ENCODE measurements around the gene DOHH.
"Not testable (repeated sequence)": the region's sequence is repeated elsewhere in the genome, so short reads cannot be mapped to it uniquely, and the experiment has no call there.

DOHH gene

GRCh38 chr19:3519126-3519525 lies 18.7 kb upstream of the DOHH start:
- no peak for DNase-seq (ENCODE audit: low spot score)

DNA sequence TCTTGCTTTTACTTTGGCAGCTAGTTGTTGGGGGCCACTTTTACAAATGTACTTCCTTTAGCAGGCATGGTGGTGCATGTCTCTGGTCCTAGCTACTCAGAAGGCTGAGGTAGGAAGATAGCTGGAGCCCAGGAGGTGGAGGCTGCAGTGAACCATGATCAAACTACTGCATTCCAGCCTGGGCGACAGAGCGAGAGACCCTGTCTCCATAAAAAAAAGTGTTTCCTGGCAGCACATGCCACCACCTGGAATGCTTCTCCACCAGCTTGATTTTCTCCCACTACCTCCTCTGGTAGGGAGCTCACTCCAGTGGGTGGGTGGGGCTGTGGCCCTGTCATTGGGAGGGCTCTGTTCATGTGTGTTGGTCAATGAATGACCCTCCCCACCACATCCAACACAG lies 18.2 kb upstream of the DOHH start:
- DNase-seq (ENCODE audit: low spot score): no peak

DNA sequence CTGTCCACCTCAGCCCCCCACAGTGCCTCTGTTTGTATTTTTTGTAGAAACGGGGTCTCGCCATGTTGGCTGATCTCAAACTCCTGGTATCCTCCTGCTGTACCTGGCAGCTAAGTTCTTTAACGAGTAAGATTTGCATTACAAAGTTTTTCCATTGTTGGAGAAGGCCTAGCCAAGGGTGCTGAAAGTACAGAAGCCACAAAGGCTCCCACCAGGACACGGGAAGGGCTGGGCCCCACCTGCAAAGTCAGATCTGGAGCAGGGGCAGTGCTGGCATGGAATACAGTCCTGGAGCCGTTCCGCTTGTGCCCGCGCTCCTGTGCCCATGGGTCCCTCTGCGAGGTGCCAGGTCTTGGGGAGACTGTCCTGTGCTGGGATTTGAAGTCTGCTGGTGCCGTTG lies 17.8 kb upstream of the DOHH start:
- DNase-seq (ENCODE audit: low spot score): no peak

- no peak for DNase-seq (ENCODE audit: low spot score)
Observed at GRCh38 chr19:3517638-3518037, 17.2 kb upstream of the DOHH start.

DNA sequence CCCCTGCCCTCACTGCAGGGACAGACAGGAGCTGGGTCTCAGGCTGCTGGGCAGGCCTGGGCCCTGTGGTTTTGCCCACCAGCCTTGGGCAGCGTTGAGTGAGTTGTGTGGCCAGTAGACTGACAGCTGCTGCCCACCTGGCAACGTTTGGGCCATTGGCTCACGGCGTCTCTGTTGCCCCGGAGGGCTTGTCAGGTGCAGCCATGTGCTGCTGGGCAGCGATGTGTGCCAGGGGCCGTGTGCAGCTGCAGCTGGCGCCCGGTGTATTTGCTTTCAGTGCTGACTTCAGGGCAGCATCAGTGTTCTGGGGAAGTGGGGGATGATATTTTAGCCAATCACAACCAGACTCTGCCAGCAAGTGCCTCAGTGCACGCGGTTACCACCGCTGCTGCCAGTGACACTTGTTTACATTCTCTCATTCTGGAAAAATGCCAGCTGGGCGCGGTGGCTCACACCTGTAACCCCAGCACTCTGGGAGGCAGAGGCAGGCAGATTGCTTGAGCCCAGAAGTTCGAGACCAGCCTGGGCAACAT lies 16.3 kb upstream of the DOHH start:
- DNase-seq (ENCODE audit: low spot score): no peak

GRCh38 chr19:3515891-3516422 lies 15.5 kb upstream of the DOHH start:
- DNase-seq (ENCODE audit: low spot score): no peak

- no peak for DNase-seq (ENCODE audit: low spot score)
Observed at GRCh38 chr19:3514930-3515329, 14.5 kb upstream of the DOHH start.

GRCh38 chr19:3513229-3514140 lies 13.0 kb upstream of the DOHH start:
- DNase-seq (ENCODE audit: low spot score): no peak

GRCh38 chr19:3512562-3513228 lies 12.2 kb upstream of the DOHH start:
- no peak for DNase-seq (ENCODE audit: low spot score)

DNA sequence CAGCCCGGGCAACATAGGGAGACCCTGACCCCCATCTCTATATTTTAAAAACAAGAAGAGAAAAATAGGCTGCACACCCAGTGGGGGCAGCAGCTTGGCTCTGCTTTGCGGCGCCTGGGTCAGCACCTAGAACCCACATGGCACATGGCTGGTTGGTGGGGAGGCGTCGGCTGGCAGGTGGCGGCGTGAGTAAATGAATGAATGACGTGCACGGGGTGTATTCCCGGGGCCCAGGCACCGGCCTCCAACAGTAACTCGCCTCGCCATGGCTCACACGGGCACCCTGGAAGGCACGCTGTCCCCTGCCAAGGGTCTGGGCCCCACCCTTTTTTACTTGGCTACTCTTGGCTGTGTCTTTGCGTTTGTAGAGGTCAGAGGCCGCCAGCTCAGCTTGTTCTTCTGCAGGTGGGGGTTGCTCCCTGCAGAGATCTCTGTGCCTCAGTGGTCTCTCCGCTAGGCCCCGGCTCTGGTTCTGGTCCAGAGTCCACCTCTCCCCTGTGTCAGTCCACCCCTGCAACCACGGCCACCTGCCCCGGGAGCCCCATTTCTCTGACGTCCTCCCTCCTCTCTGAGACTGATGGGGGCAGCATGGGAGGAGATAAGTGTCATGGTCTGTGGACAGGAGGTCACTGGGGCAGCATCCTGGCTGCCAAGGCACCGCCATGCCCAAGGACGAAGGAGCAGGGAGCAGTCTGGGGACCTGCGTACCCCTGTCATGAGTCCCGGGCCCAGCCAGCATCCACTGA lies 11.2 kb upstream of the DOHH start:
- DNase-seq (ENCODE audit: low spot score): no peak

GRCh38 chr19:3510727-3511126 lies 10.3 kb upstream of the DOHH start:
- DNase-seq (ENCODE audit: low spot score): no peak

DNA sequence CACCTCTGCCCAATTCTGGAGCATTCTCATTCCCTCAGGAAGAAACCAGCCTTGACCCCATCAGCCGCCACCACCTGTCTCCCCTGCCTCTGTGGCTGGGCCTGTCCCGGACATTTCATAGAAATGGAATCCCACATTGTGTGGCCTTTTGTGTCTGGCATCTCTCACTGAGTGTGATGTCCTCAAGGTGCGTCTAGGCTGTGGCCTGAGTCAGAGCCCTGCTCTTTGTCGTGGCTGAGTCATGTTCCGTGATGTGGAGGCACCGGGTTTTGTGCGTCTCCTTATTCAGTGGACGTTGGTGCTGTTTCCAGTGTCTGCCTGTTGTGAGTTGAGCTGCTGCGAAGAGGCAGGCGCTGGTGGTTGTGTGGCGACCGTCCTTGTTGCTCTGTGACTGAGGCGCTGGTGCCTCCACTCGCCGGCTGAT lies 9.1 kb upstream of the DOHH start:
- no peak for DNase-seq (ENCODE audit: low spot score)

GRCh38 chr19:3508771-3509535 lies 8.5 kb upstream of the DOHH start:
- no peak for DNase-seq (ENCODE audit: low spot score)

DNA sequence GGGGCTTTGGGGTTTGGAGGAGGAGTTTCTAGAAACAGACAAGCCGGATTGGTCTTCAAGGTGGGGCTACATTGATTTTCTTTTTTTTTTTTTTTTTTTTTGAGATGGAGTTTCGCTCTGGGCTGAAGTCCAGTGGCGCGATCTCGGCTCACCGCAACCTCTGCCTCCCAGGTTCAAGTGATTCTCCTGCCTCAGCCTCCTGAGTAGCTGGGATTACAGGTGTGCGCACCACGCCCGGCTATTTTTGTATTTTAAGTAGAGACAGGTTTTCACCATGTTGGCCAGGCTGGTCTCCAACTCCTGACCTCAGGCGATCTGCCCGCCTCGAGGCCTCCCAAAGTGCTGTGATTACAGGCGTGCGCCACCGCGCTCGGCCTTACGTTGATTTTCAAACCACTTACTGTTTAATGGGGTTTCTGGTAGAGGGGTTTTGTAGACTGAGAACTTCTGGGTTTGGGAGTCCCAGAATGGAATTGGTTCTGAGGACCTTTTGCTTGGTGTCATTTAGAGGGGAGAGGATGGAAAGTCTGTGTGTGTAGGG lies 7.7 kb upstream of the DOHH start:
- DNase-seq (ENCODE audit: low spot score): not testable (repeated sequence)

GRCh38 chr19:3507371-3508120 lies 7.1 kb upstream of the DOHH start:
- DNase-seq (ENCODE audit: low spot score): no peak

- no peak for DNase-seq (ENCODE audit: low spot score)
Observed at GRCh38 chr19:3506384-3507340, 6.2 kb upstream of the DOHH start.

- peak; percentile 91 for DNase-seq (ENCODE audit: low spot score)
Observed at GRCh38 chr19:3505598-3506383, 5.3 kb upstream of the DOHH start, which contains the start of gene FZR1. Gene FZR1 (plus strand): TSS chr19:3506311. CDS start chr19:3522990, 16,679 bp downstream.

GRCh38 chr19:3504735-3505134 lies 4.3 kb upstream of the DOHH start:
- no peak for DNase-seq (ENCODE audit: low spot score)
